Breast epithelium (tissue), 4 donors: Measurements from ENCODE around the gene RPL29. TPM values are rescaled to one million over a fixed set of nuclear protein-coding genes. Genes with fewer than 3 reads are reported as not detected.

ENCODE experiments used
- DNase-seq, 2 donors: peaks; one replicate each; pipeline ENCODE4 v3.0.0-alpha.2; 2019; ENCODE audit warnings: low spot score in 2 of 2
- H3K27ac ChIP-seq, 2 donors: fragments of 200-600 bp; sonication (generic) in 1 of 2; one replicate each; pipeline ENCODE4 v1.5.1; 2016 to 2019; ENCODE audit warnings: mild to moderate bottlenecking in 1 of 2
- H3K27me3 ChIP-seq, 2 donors: fragments of 200-600 bp; sonication (generic) in 1 of 2; one replicate each; pipeline versions ENCODE4 v1.5.1 to v1.6.0; 2017 to 2019; ENCODE audit warnings: control low read depth in 1 of 2, mild to moderate bottlenecking in 1 of 2
- H3K36me3 ChIP-seq: fragments of 200-600 bp; one replicate; pipeline ENCODE4 v1.5.1; 2019
- H3K4me1 ChIP-seq, 2 donors: fragments of 200-600 bp; sonication (generic); one replicate each; pipeline ENCODE4 v1.5.1; 2016 to 2019; ENCODE audit warnings: control low read depth in 1 of 2
- H3K4me3 ChIP-seq, 3 donors: fragments of 200-600 bp; sonication (generic); 1 replicate in 2 of 3; 2 replicates in 1 of 3; pipeline ENCODE4 v1.5.1; 2016 to 2019; ENCODE audit warnings: mild to moderate bottlenecking in 3 of 3, moderate library complexity in 2 of 3
- H3K9me3 ChIP-seq, 2 donors: fragments of 200-600 bp; sonication (generic) in 1 of 2; one replicate each; pipeline ENCODE4 v1.5.1; 2016 to 2019; ENCODE audit warnings: control low read depth in 1 of 2
- POLR2A ChIP-seq: fragments of 450-650 bp; IDR thresholded peaks from one replicate; pipeline ENCODE4 v1.6.1; 2016; ENCODE audit warnings: antibody characterized with exemption, mild to moderate bottlenecking, moderate library complexity
- POLR2AphosphoS5 ChIP-seq, 3 donors: sonication (generic); formaldehyde crosslinking; IDR thresholded peaks; one replicate each; pipeline ENCODE4 v1.6.1; 2017; ENCODE audit warnings: antibody characterized with exemption in 3 of 3
- intact Hi-C: fragments of 100-400 bp; cut with DNase I; formaldehyde crosslinking; loops from one replicate; pipeline ENCODE4 v1.15.1; 2023; ENCODE audit warnings: low total_unique reads
- total RNA-seq, 3 donors: library from RNA; depleted of rRNA; stranded (reverse); fragments of >200 nt; gene quantifications; one replicate each; pipeline ENCODE4 v1.1.0, GENCODE V29; 2016
- TF ChIP-seq, protein P1 (sequence below), 3 donors: fragments of 450-650 bp; IDR thresholded peaks; one replicate each; pipeline ENCODE4 v1.5.1; 2016 to 2017; ENCODE audit warnings: antibody characterized with exemption in 3 of 3, mild to moderate bottlenecking in 3 of 3, moderate library complexity in 3 of 3

Gene RPL29
- total RNA-seq, 3 donors from 2014 or later, result 1,890 to 2,530 (median 2,229) TPM

GRCh38 chr3:51966922-51967383 lies 28.7 kb downstream of the RPL29 start:
- no peak for DNase-seq
- no peak for TF ChIP-seq POLR2A
- no peak for TF ChIP-seq POLR2AphosphoS5 (IDR thresholded peaks at IDR 0.05)
- TF ChIP-seq, protein P1, sequence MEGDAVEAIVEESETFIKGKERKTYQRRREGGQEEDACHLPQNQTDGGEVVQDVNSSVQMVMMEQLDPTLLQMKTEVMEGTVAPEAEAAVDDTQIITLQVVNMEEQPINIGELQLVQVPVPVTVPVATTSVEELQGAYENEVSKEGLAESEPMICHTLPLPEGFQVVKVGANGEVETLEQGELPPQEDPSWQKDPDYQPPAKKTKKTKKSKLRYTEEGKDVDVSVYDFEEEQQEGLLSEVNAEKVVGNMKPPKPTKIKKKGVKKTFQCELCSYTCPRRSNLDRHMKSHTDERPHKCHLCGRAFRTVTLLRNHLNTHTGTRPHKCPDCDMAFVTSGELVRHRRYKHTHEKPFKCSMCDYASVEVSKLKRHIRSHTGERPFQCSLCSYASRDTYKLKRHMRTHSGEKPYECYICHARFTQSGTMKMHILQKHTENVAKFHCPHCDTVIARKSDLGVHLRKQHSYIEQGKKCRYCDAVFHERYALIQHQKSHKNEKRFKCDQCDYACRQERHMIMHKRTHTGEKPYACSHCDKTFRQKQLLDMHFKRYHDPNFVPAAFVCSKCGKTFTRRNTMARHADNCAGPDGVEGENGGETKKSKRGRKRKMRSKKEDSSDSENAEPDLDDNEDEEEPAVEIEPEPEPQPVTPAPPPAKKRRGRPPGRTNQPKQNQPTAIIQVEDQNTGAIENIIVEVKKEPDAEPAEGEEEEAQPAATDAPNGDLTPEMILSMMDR (IDR thresholded peaks at IDR 0.05), result no peak
- Histone ChIP-seq H3K9me3 (no peaks in the 10 kb centered on the region), H3K27me3 (no peaks in the 10 kb centered on the region), H3K36me3 (no peaks in the 10 kb centered on the region), H3K4me3 (peak overlapping the region; percentile 63 to 92 (median 74)), H3K27ac (peak overlapping the region; percentile 92 to 97), H3K4me1 (peaks cover 15 to 20% of the 10 kb centered on the region in 2 donors)
- intact Hi-C loops, result no loop called here

GRCh38 chr3:51966486-51966885 lies 29.2 kb downstream of the RPL29 start:
- peaks cover 15 to 20% of the 10 kb centered on the region in 2 donors for H3K4me1 ChIP-seq
- intact Hi-C loops, result no loop called here
- H3K9me3 ChIP-seq, result no peaks in the 10 kb centered on the region
- H3K4me3 ChIP-seq, result peak overlapping the region; percentile 63 to 92 (median 74)
- H3K27ac ChIP-seq, result peak overlapping the region; percentile 92 to 97
- TF ChIP-seq POLR2AphosphoS5 (IDR thresholded peaks at IDR 0.05) (no peak), POLR2A (no peak)
- TF ChIP-seq, protein P1 (IDR thresholded peaks at IDR 0.05), result no peak
- no peaks in the 10 kb centered on the region for H3K36me3 ChIP-seq
- no peak for DNase-seq
- no peaks in the 10 kb centered on the region for H3K27me3 ChIP-seq

- H3K36me3 ChIP-seq, result no peaks in the 10 kb centered on the region
- TF ChIP-seq, protein P1 (IDR thresholded peaks at IDR 0.05), result no peak
- TF ChIP-seq POLR2A, result no peak
- TF ChIP-seq POLR2AphosphoS5 (IDR thresholded peaks at IDR 0.05), result no peak
- intact Hi-C loops, result no loop called here
- H3K27ac ChIP-seq, result peak overlapping the region; percentile 21 to 97
- DNase-seq, result no peak
- H3K4me1 ChIP-seq, result peaks cover 15 to 20% of the 10 kb centered on the region in 2 donors
- peak overlapping the region in 2 of 3 donors; percentile 63 to 92 for H3K4me3 ChIP-seq
- no peaks in the 10 kb centered on the region for H3K9me3 ChIP-seq
- H3K27me3 ChIP-seq, result no peaks in the 10 kb centered on the region
These were observed 29.7 kb downstream of the RPL29 start for GRCh38 chr3:51966016-51966415.

GRCh38 chr3:51964521-51964920 lies 31.2 kb downstream of the RPL29 start:
- Histone ChIP-seq H3K36me3 (no peaks in the 10 kb centered on the region), H3K4me1 (peaks cover 15% of the 10 kb centered on the region in 2 donors), H3K4me3 (no peak overlapping the region), H3K27ac (peak overlapping the region in 1 of 2 donors; percentile 5), H3K9me3 (no peaks in the 10 kb centered on the region), H3K27me3 (no peaks in the 10 kb centered on the region)
- TF ChIP-seq POLR2A (no peak), POLR2AphosphoS5 (IDR thresholded peaks at IDR 0.05) (no peak)
- TF ChIP-seq, protein P1 (IDR thresholded peaks at IDR 0.05), result no peak
- intact Hi-C loops, result loop anchor here (5.0 kb wide), 1 partner anchor 258 kb away; no protein-coding TSS in a partner anchor
- DNase-seq, result no peak

- H3K27ac ChIP-seq, result peak overlapping the region in 1 of 2 donors; percentile 5
- intact Hi-C loops, result loop anchor here (5.0 kb wide), 1 partner anchor 258 kb away; no protein-coding TSS in a partner anchor
- no peaks in the 10 kb centered on the region for H3K9me3 ChIP-seq
- no peaks in the 10 kb centered on the region for H3K36me3 ChIP-seq
- H3K4me3 ChIP-seq, result no peak overlapping the region
- no peaks in the 10 kb centered on the region for H3K27me3 ChIP-seq
- TF ChIP-seq, protein P1 (IDR thresholded peaks at IDR 0.05), result no peak
- TF ChIP-seq POLR2AphosphoS5 (IDR thresholded peaks at IDR 0.05) (no peak), POLR2A (no peak)
- peaks cover 15% of the 10 kb centered on the region in 2 donors for H3K4me1 ChIP-seq
- DNase-seq, result no peak
These were observed 31.7 kb downstream of the RPL29 start for GRCh38 chr3:51963951-51964451.
